IMR-90 (cell line): ENCODE results near the gene SIAH3.

Experiments used
- CEBPB ChIP-seq: IDR thresholded peaks from 2 replicates; pipeline ENCODE4 v1.6.1; 2012; ENCODE audit warnings: low read depth, low read length, improper control_type of control experiment
- CTCF ChIP-seq: conservative IDR thresholded peaks from 2 replicates; pipeline ENCODE4 v1.5.1; 2012; ENCODE audit warnings: mild to moderate bottlenecking, low read depth, low read length, improper control_type of control experiment
- MAFK ChIP-seq: IDR thresholded peaks from 2 replicates; pipeline ENCODE4 v1.6.1; 2012; ENCODE audit warnings: low read depth, low read length, improper control_type of control experiment
- MAZ ChIP-seq: IDR thresholded peaks from 2 replicates; pipeline ENCODE4 v1.6.1; 2012; ENCODE audit warnings: low read depth, mild to moderate bottlenecking, low read length, improper control_type of control experiment, moderate library complexity, borderline replicate concordance
- MXI1 ChIP-seq: IDR thresholded peaks from 2 replicates; pipeline ENCODE4 v1.6.1; 2012; ENCODE audit warnings: low read depth, mild to moderate bottlenecking, low read length, moderate library complexity, borderline replicate concordance
- POLR2A ChIP-seq: IDR thresholded peaks from 2 replicates; pipeline ENCODE4 v1.6.1; 2012; ENCODE audit warnings: mild to moderate bottlenecking, low read depth, low read length
- RAD21 ChIP-seq: IDR thresholded peaks from 2 replicates; pipeline ENCODE4 v1.6.1; 2012; ENCODE audit warnings: low read length, improper control_type of control experiment
- RCOR1 ChIP-seq: IDR thresholded peaks from 2 replicates; pipeline ENCODE4 v1.6.1; 2012; ENCODE audit warnings: mild to moderate bottlenecking, low read length, improper control_type of control experiment; ENCODE audit not compliant: insufficient replicate concordance
- RFX5 ChIP-seq: IDR thresholded peaks from 2 replicates; pipeline ENCODE4 v1.8.0; 2012; ENCODE audit warnings: low read depth, mild to moderate bottlenecking, low read length, moderate library complexity
- SMC3 ChIP-seq: fragments of 150-350 bp; IDR thresholded peaks from 2 replicates; pipeline ENCODE4 v1.6.1; 2016; ENCODE audit warnings: low read depth, mild to moderate bottlenecking, antibody characterized with exemption, low read length, moderate library complexity

GRCh38 chr13:45773944-45774343, 77.6 kb downstream of the SIAH3 start:
- TF ChIP-seq RFX5 = no peak
- TF ChIP-seq RAD21 = no peak
- no peak for TF ChIP-seq CTCF
- no peak for TF ChIP-seq MAFK
- no peak for TF ChIP-seq RCOR1
- no peak for TF ChIP-seq POLR2A
- no peak for TF ChIP-seq MXI1
- TF ChIP-seq SMC3 = no peak
- TF ChIP-seq MAZ = no peak
- TF ChIP-seq CEBPB = no peak
